ENCODE data around the gene TIMELESS.

DNA sequence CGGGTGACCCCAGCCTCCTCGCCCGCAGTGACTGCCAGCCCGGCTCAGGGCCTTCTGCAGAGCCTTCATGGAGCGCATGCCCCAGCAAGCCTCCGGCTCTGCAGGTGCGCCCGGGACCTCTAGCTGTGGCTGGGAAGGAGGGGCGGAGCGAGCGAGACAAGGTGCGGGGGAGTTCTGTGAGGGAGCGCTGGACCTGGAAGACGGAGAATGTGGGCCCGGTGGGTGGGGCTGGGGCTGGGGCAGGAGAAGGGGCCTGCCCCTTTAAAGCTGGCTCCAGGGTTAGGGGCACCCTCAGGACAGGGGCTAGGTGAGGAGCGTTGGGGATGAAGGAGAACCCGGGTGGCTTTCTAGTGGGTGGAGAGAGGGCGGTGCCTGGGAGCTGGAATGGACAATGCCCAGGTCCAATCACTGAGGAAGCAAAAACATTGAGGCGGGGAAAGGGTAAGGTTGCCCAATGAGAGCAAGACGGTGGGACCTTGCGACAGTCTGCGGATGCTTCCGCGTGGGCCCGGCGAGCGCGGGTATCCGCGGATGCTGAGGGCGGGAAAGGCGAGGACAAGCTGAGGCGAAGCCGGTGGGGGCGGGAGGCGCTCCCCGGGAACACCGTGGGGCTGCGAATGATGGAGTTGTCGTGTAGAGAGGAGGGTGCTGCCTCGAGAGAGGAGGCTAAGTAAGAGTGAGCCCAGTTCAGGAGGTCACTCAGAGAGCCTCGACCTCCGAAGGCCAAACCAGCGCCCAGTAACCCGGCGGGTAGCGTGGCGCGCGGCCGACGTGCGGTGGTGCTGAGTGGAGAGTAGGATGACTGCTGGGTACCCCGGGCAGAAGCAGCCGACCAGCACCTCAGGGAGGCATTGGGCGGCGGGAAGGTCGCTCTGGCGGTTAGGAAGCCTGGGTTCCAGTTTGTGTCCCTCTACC, 39.1 kb upstream of the TIMELESS start, which contains the start of gene GLS2:
- TF ChIP-seq EZH2 (IDR thresholded peaks at IDR 0.05; ENCODE audit: low read length) (no peak), CTCF (optimal IDR thresholded peaks at IDR 0.05 in 1 of 3, IDR thresholded peaks at IDR 0.05 in 1 of 3, conservative IDR thresholded peaks at IDR 0.05 in 1 of 3; ENCODE audit: extremely low read depth in 1 of 3, insufficient read depth in 2 of 3, low read length in 3 of 3) (no peak)
